Fibroblast of villous mesenchyme (primary cell): ENCODE results near the gene NQO2. TPM values are rescaled to one million over a fixed set of nuclear protein-coding genes. Genes with fewer than 3 reads are reported as not detected.
A peak's percentile ranks its signal among the peaks of the same experiment; 100 is the strongest.

Source experiments
- DNase-seq: peaks from one replicate; pipeline ENCODE4 v3.0.0-alpha.2; 2010; ENCODE audit warnings: low read depth
- H3K4me3 ChIP-seq: 2 replicates; pipeline ENCODE4 v1.5.1; 2011; ENCODE audit warnings: low read depth, mild to moderate bottlenecking, low read length
- total RNA-seq: library from RNA; depleted of rRNA; stranded (reverse); fragments of >200 nt; gene quantifications from 2 replicates; pipeline ENCODE4 v1.2.3, GENCODE V29; 2012
- TF ChIP-seq, protein P1 (sequence below): IDR thresholded peaks from 2 replicates; pipeline ENCODE4 v1.5.1; 2012; ENCODE audit warnings: low read depth, mild to moderate bottlenecking, low read length; ENCODE audit not compliant: insufficient read depth

NQO2 gene
- total RNA-seq, 1 donor: 12.1 TPM

DNA sequence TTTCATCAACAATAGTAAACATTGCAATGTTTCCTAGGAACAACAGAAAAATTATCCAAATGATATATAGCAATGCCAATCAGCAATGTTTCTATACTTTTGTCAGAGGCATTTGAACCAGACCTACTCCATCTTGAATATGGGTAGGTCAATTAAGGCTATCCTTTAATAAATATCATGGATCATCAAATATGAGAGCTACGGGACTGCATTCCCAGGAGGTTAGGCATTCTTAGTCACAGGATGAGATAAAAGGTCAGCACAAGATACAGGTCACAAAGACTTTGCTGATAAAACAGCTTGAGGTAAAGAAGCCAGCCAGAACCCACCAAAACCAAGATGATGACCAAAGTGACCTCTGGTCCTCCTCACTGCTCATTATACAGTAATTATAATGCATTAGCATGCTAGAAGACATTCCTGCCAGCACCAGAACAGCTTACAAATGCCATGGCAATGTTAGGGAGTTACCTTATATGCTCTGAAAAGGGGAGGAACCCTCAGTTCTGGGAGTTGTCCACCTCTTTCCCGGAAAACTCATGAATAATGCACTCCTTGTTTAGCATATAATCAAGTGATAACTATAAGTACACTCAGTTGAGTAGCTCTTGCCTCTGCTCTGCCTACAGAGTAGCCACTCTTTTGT is 19.8 kb upstream of the NQO2 start:
- TF ChIP-seq, protein P1, sequence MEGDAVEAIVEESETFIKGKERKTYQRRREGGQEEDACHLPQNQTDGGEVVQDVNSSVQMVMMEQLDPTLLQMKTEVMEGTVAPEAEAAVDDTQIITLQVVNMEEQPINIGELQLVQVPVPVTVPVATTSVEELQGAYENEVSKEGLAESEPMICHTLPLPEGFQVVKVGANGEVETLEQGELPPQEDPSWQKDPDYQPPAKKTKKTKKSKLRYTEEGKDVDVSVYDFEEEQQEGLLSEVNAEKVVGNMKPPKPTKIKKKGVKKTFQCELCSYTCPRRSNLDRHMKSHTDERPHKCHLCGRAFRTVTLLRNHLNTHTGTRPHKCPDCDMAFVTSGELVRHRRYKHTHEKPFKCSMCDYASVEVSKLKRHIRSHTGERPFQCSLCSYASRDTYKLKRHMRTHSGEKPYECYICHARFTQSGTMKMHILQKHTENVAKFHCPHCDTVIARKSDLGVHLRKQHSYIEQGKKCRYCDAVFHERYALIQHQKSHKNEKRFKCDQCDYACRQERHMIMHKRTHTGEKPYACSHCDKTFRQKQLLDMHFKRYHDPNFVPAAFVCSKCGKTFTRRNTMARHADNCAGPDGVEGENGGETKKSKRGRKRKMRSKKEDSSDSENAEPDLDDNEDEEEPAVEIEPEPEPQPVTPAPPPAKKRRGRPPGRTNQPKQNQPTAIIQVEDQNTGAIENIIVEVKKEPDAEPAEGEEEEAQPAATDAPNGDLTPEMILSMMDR: no peak
- no peak overlapping the region for H3K4me3 ChIP-seq
- DNase-seq: no peak

DNA sequence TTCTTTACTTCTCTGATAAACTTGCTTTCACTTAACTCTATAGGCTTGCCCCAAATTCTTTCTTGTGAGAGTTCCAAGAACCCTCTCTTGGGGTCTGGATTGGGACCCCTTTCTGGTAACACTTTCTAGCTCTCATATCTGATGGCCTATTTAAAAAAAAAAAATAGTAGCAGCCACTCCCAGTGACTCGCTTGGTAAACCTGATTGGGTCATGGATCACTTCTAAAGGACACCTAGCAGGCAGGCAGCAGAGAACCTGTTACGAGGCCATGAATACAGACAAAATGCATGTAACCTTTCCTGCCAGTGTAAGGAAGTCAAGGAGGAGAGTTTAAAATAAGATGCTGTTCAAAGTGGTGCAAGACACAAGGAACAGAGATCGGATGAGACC is 19.2 kb upstream of the NQO2 start:
- TF ChIP-seq, protein P1: no peak
- DNase-seq: no peak
- no peak overlapping the region for H3K4me3 ChIP-seq

DNA sequence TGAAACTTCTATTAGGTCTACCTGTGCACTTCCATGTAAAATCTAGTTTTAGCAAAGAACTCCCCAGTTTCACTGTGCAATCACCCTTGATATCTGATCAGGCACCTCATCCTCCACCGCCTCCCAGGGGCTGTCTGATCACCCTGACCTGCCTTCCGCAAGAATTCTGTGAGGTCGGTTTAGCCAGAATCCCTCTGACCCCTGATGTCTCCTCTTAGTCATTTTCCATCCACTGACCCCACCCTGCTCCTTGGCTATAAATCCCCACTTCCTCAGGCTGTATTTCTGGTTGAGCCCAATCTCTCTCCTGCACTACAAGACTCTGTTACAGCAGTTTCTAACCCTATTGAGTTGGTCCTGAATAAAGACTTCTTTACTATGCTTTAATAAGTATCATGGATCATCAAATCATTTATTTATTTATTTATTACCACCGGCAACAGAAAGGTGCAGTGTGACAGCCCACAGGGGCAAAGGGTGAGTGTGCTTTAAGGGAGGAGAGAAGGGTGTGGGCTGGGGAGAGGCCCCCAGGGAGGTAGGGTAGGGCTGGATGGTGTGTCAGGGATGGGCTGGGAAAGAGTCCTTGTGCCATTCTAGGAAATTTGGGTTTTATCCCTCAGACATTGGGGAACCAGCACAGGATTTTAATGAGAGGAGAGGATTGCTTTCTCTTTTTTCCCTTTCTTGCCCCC is 17.1 kb upstream of the NQO2 start:
- TF ChIP-seq, protein P1: no peak
- peak; percentile 66 for DNase-seq
- no peak overlapping the region for H3K4me3 ChIP-seq

DNA sequence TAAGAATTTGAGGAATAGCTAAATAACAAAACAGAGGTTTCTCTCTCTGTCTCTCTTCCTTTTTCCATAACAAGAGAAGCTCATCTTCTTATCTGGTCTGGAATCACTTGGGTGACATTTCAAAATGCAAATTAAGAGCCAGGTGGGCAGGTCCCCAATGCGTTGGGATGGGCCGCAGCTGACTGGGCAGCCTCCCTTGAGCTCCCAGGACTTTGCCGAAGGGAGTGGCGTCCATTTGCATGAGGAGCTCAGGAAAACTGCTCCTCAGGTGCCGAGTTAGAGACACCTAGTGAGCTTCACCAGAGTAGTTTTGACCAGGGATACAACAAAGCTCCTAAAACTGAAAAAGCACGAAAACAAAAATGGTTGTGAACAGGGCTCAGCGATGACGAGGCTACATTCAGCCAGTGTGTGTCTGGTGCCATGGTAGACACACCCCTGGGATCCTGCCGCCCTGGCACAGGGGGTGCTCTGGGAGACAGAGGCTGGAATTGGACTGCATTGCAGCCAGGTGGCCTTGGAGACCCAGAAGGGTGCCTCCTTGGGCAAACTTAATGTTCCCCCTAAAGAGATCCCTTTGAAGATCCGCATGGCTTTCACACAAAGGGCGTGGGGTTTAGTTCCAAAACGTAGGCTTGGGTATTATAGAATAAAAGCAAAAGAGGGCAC is 14.8 kb upstream of the NQO2 start:
- no peak for DNase-seq
- TF ChIP-seq, protein P1: no peak
- H3K4me3 ChIP-seq: no peak overlapping the region

DNA sequence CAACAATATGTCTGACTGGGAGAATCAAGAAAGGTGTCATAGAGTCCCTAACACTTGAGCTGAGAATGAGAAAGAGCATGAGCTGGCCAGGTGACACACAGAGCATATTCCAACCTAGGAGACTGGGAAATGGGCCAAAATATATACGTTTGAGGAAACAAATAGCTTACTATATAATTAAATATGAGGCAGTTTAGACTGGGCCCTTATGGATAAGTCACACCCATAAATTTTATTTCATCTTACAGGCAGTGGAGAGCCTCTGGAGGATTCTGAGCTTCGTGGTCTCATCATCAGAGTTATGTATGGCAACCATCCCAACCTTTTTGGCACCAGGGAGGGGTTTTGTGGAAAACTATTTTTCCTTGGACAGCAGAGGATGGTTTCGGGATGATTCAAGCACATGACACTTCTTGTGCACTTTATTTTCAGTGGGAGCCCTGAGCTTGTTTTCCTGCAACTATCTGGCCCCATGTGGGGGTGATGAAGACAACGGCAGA is 12.9 kb upstream of the NQO2 start:
- H3K4me3 ChIP-seq: no peak overlapping the region
- peak; percentile 75 for DNase-seq
- TF ChIP-seq, protein P1: no peak

DNA sequence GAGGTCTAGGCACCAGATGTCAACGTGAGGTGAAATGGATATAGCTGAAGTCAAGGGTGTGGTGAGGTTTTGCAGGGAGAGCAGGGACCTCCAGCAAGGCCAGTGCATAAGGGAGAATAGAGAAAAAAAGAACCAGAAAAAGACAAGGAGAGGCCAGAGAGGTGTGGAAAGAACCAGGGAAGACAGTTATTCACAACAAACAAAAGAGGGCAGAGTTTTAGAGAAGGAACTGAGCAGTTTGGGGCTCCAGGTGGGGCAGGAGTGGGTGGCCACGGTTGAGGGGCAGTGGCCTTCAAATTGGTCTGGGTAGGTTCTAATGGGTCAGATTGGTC is 11.6 kb upstream of the NQO2 start:
- no peak for DNase-seq
- H3K4me3 ChIP-seq: peak overlapping the region; percentile 68
- TF ChIP-seq, protein P1: no peak
